GM18520 (cell line): ENCODE measurements around the gene VSIG2.

Experiments used
- ATAC-seq: cut with Tn5 transposase; IDR thresholded peaks from one replicate; pipeline ENCODE4 v1.9.1; 2021; ENCODE audit not compliant: unreplicated experiment

The VSIG2 gene

GRCh38 chr11:124763156-124763947 is 11.3 kb upstream of the VSIG2 start:
- no peak for ATAC-seq

- no peak for ATAC-seq
Observed at GRCh38 chr11:124762624-124763155, 10.6 kb upstream of the VSIG2 start.

GRCh38 chr11:124762105-124762623 is 10.1 kb upstream of the VSIG2 start, which contains the start of gene ESAM:
ESAM (minus strand) TSS chr11:124762290; CDS start chr11:124762154, 136 bp downstream.
- peak; percentile 59 for ATAC-seq

GRCh38 chr11:124761301-124762104 is 9.4 kb upstream of the VSIG2 start:
- ATAC-seq = peak; percentile 1

GRCh38 chr11:124760806-124761205 is 8.8 kb upstream of the VSIG2 start:
- no peak for ATAC-seq

- no peak for ATAC-seq
Observed at GRCh38 chr11:124760205-124760652, 8.2 kb upstream of the VSIG2 start.

GRCh38 chr11:124759266-124760204 is 7.5 kb upstream of the VSIG2 start:
- no peak for ATAC-seq

GRCh38 chr11:124758355-124759265 is 6.6 kb upstream of the VSIG2 start:
- ATAC-seq = peak; percentile 31

- ATAC-seq = no peak
Observed at GRCh38 chr11:124757320-124757719, 5.3 kb upstream of the VSIG2 start.

GRCh38 chr11:124756753-124757227 is 4.7 kb upstream of the VSIG2 start:
- ATAC-seq = no peak

GRCh38 chr11:124756033-124756752 is 4.1 kb upstream of the VSIG2 start:
- no peak for ATAC-seq

GRCh38 chr11:124754710-124755109 is 2.7 kb upstream of the VSIG2 start:
- ATAC-seq = no peak

GRCh38 chr11:124754309-124754708 is 2.3 kb upstream of the VSIG2 start:
- no peak for ATAC-seq

GRCh38 chr11:124753624-124754023 is 1.6 kb upstream of the VSIG2 start:
- no peak for ATAC-seq

- ATAC-seq = no peak
Observed at GRCh38 chr11:124753205-124753604, 1.1 kb upstream of the VSIG2 start.

- ATAC-seq = no peak
Observed at GRCh38 chr11:124752471-124753102, 532 bp upstream of the VSIG2 start.

GRCh38 chr11:124751391-124751740 is 689 bp downstream of the VSIG2 start:
- ATAC-seq = no peak

GRCh38 chr11:124749912-124750311 is 2.1 kb downstream of the VSIG2 start:
- no peak for ATAC-seq
